GM13976 (cell line): Measurements from ENCODE around the gene MYB.

Experiments used
- DNase-seq: peaks from one replicate; pipeline ENCODE4 v3.0.0; 2012; ENCODE audit warnings: low spot score
- CTCF ChIP-seq: IDR thresholded peaks from 2 replicates; pipeline ENCODE4 v1.5.1; 2012; ENCODE audit warnings: borderline replicate concordance, mild to moderate bottlenecking; ENCODE audit not compliant: insufficient read depth; ENCODE audit errors: extremely low read depth, missing control alignments, control extremely low read depth
- in situ Hi-C: fragments of 300-500 bp; cut with MboI; formaldehyde crosslinking; loops from one replicate; pipeline ENCODE4 v1.12.0; 2022; ENCODE audit warnings: low sequenced_read_pairs, mixed read lengths, inconsistent platforms; ENCODE audit not compliant: unreplicated experiment

Gene MYB

GRCh38 chr6:135219346-135219745, 38.2 kb downstream of the MYB start:
- in situ Hi-C loops, result no loop called here
- DNase-seq, result no peak
- no peak for TF ChIP-seq CTCF

GRCh38 chr6:135221042-135221441, 39.9 kb downstream of the MYB start:
- in situ Hi-C loops, result no loop called here
- no peak for DNase-seq
- no peak for TF ChIP-seq CTCF

GRCh38 chr6:135221505-135221904, 40.4 kb downstream of the MYB start:
- DNase-seq, result no peak
- in situ Hi-C loops, result no loop called here
- TF ChIP-seq CTCF, result no peak

GRCh38 chr6:135222623-135223022, 41.5 kb downstream of the MYB start:
- DNase-seq, result no peak
- TF ChIP-seq CTCF, result no peak
- in situ Hi-C loops, result no loop called here

GRCh38 chr6:135224037-135224647, 43.0 kb downstream of the MYB start:
- in situ Hi-C loops, result no loop called here
- TF ChIP-seq CTCF, result no peak
- no peak for DNase-seq

- TF ChIP-seq CTCF, result no peak
- in situ Hi-C loops, result no loop called here
- no peak for DNase-seq
Measured at GRCh38 chr6:135225911-135226310, 44.8 kb downstream of the MYB start.

GRCh38 chr6:135226537-135226936, 45.4 kb downstream of the MYB start:
- peak; percentile 45 for DNase-seq
- in situ Hi-C loops, result no loop called here
- TF ChIP-seq CTCF, result no peak
